Body of pancreas (tissue), 4 donors: Measurements from ENCODE around the gene ASAP3.

Source experiments
- POLR2A ChIP-seq, 3 donors: fragments of 450-650 bp; IDR thresholded peaks; one replicate each; pipeline ENCODE4 v1.6.1; 2016; ENCODE audit warnings: antibody characterized with exemption in 3 of 3, mild to moderate bottlenecking in 2 of 3
- TF ChIP-seq, protein P1 (sequence below), 7 experiments: fragments of 450-650 bp in 4 of 7; fragments of 200-600 bp in 3 of 7; sonication (generic) in 3 of 7; IDR thresholded peaks; one replicate each; pipeline ENCODE4 v1.5.1; 2016 to 2019; ENCODE audit warnings: antibody characterized with exemption in 7 of 7

- TF ChIP-seq, protein P1, sequence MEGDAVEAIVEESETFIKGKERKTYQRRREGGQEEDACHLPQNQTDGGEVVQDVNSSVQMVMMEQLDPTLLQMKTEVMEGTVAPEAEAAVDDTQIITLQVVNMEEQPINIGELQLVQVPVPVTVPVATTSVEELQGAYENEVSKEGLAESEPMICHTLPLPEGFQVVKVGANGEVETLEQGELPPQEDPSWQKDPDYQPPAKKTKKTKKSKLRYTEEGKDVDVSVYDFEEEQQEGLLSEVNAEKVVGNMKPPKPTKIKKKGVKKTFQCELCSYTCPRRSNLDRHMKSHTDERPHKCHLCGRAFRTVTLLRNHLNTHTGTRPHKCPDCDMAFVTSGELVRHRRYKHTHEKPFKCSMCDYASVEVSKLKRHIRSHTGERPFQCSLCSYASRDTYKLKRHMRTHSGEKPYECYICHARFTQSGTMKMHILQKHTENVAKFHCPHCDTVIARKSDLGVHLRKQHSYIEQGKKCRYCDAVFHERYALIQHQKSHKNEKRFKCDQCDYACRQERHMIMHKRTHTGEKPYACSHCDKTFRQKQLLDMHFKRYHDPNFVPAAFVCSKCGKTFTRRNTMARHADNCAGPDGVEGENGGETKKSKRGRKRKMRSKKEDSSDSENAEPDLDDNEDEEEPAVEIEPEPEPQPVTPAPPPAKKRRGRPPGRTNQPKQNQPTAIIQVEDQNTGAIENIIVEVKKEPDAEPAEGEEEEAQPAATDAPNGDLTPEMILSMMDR (IDR thresholded peaks at IDR 0.05): no peak
- no peak for TF ChIP-seq POLR2A (IDR thresholded peaks at IDR 0.05)
Measured at GRCh38 chr1:23392125-23392855, 91.7 kb downstream of the ASAP3 start.
